GM19468 (cell line): ENCODE measurements around the gene RGS14.
"Not testable (repeated sequence)": the region's sequence is repeated elsewhere in the genome, so short reads cannot be mapped to it uniquely, and the experiment has no call there.

Source experiments
- ATAC-seq: cut with Tn5 transposase; IDR thresholded peaks from one replicate; pipeline ENCODE4 v1.9.1; 2021; ENCODE audit warnings: mild to moderate bottlenecking, moderate library complexity, moderate number of reproducible peaks; ENCODE audit not compliant: unreplicated experiment; ENCODE audit errors: extremely low read depth

Gene RGS14

GRCh38 chr5:177327539-177328522 lies 29.9 kb upstream of the RGS14 start:
- ATAC-seq, result no peak

GRCh38 chr5:177328545-177329231 lies 29.0 kb upstream of the RGS14 start:
- no peak for ATAC-seq

GRCh38 chr5:177329883-177330282 lies 27.8 kb upstream of the RGS14 start:
- no peak for ATAC-seq

GRCh38 chr5:177330991-177331842 lies 26.5 kb upstream of the RGS14 start:
- no peak for ATAC-seq

- ATAC-seq, result no peak
Measured at GRCh38 chr5:177332031-177332895, 25.5 kb upstream of the RGS14 start.

- ATAC-seq, result no peak
Measured at GRCh38 chr5:177332896-177333260, 24.8 kb upstream of the RGS14 start.

GRCh38 chr5:177333420-177334154 lies 24.1 kb upstream of the RGS14 start:
- no peak for ATAC-seq

- ATAC-seq, result no peak
Measured at GRCh38 chr5:177334155-177334551, 23.6 kb upstream of the RGS14 start.

- no peak for ATAC-seq
Measured at GRCh38 chr5:177334781-177335700, 22.7 kb upstream of the RGS14 start.

GRCh38 chr5:177335701-177336065 lies 22.0 kb upstream of the RGS14 start:
- no peak for ATAC-seq

GRCh38 chr5:177336112-177336511 lies 21.6 kb upstream of the RGS14 start:
- ATAC-seq, result no peak

- ATAC-seq, result no peak
Measured at GRCh38 chr5:177336603-177337494, 20.9 kb upstream of the RGS14 start.

GRCh38 chr5:177338251-177339106 lies 19.2 kb upstream of the RGS14 start:
- ATAC-seq, result no peak

- ATAC-seq, result no peak
Measured at GRCh38 chr5:177339107-177339638, 18.6 kb upstream of the RGS14 start.

- ATAC-seq, result not testable (repeated sequence)
Measured at GRCh38 chr5:177343000-177343399, 14.7 kb upstream of the RGS14 start.

GRCh38 chr5:177343777-177344176 lies 13.9 kb upstream of the RGS14 start:
- no peak for ATAC-seq
